Cardiac muscle cell (in vitro differentiated cells and primary cell): ENCODE data around the gene ASIC1. TPM values are rescaled to one million over a fixed set of nuclear protein-coding genes. Genes with fewer than 3 reads are reported as not detected.

Source experiments
- DNase-seq, 2 donors: peaks; one replicate each; pipeline versions ENCODE4 v3.0.0 to v3.0.0-alpha.2; 2010 to 2017; ENCODE audit warnings: low read depth in 1 of 2, low spot score in 1 of 2
- H3K27ac ChIP-seq: fragments of 200-600 bp; sonication (generic); 2 replicates; pipeline ENCODE4 v1.5.1; 2016
- H3K27me3 ChIP-seq: fragments of 200-600 bp; sonication (generic); 2 replicates; pipeline ENCODE4 v1.6.0; 2016; ENCODE audit warnings: control low read depth
- H3K36me3 ChIP-seq: fragments of 200-600 bp; sonication (generic); 2 replicates; pipeline ENCODE4 v1.5.1; 2016; ENCODE audit warnings: control low read depth
- H3K4me1 ChIP-seq: fragments of 200-600 bp; sonication (generic); 2 replicates; pipeline ENCODE4 v1.8.1; 2017; ENCODE audit warnings: low read depth, mild to moderate bottlenecking, mixed run types
- H3K4me3 ChIP-seq: fragments of 200-600 bp; sonication (generic); 2 replicates; pipeline ENCODE4 v1.5.1; 2016; ENCODE audit warnings: mild to moderate bottlenecking
- H3K9me3 ChIP-seq: fragments of 200-600 bp; sonication (generic); 2 replicates; pipeline ENCODE4 v1.5.1; 2017; ENCODE audit warnings: low read depth, mild to moderate bottlenecking, control low read depth
- CTCF ChIP-seq: IDR thresholded peaks from 2 replicates; pipeline ENCODE4 v1.5.1; 2012; ENCODE audit warnings: low read depth, mild to moderate bottlenecking, low read length
- polyA plus RNA-seq: library from polyadenylated mRNA; unstranded; fragments of >200 nt; fragmentation: Nextera tagmentation; extraction: Ambion mirVana; gene quantifications from 2 replicates; pipeline ENCODE4 v1.2.1, GENCODE V29; 2016
- total RNA-seq: library from RNA; depleted of rRNA; stranded (reverse); fragments of >200 nt; gene quantifications from 2 replicates; pipeline ENCODE4 v1.2.3, GENCODE V29; 2016

Gene ASIC1
- total and polyA plus RNA-seq, 2 experiments from 2014 or later: 4.6 to 7.0 TPM

GRCh38 chr12:50018154-50018553 lies 39.2 kb upstream of the ASIC1 start:
- Histone ChIP-seq H3K27me3 (no peaks in the 10 kb centered on the region), H3K27ac (no peak overlapping the region), H3K36me3 (no peaks in the 10 kb centered on the region), H3K9me3 (no peaks in the 10 kb centered on the region), H3K4me1 (peaks cover 27% of the 10 kb centered on the region), H3K4me3 (no peak overlapping the region)
- DNase-seq: peak in 1 of 2 donors; percentile 33
- TF ChIP-seq CTCF: no peak

- no peaks in the 10 kb centered on the region for H3K36me3 ChIP-seq
- no peaks in the 10 kb centered on the region for H3K9me3 ChIP-seq
- H3K27ac ChIP-seq: no peak overlapping the region
- no peak for TF ChIP-seq CTCF
- H3K27me3 ChIP-seq: no peaks in the 10 kb centered on the region
- DNase-seq: peak in 1 of 2 donors; percentile 73
- peaks cover 27% of the 10 kb centered on the region for H3K4me1 ChIP-seq
- H3K4me3 ChIP-seq: no peak overlapping the region
These were observed 38.4 kb upstream of the ASIC1 start for GRCh38 chr12:50018968-50019367.

GRCh38 chr12:50019524-50019923 lies 37.9 kb upstream of the ASIC1 start:
- Histone ChIP-seq H3K27me3 (no peaks in the 10 kb centered on the region), H3K4me3 (no peak overlapping the region), H3K36me3 (no peaks in the 10 kb centered on the region), H3K9me3 (no peaks in the 10 kb centered on the region), H3K27ac (no peak overlapping the region), H3K4me1 (peaks cover 27% of the 10 kb centered on the region)
- DNase-seq: no peak
- no peak for TF ChIP-seq CTCF

- Histone ChIP-seq H3K27me3 (no peaks in the 10 kb centered on the region), H3K9me3 (no peaks in the 10 kb centered on the region), H3K4me3 (no peak overlapping the region), H3K36me3 (no peaks in the 10 kb centered on the region), H3K4me1 (peaks cover 27% of the 10 kb centered on the region), H3K27ac (no peak overlapping the region)
- TF ChIP-seq CTCF: no peak
- no peak for DNase-seq
These were observed 36.4 kb upstream of the ASIC1 start for GRCh38 chr12:50021031-50021430.

GRCh38 chr12:50022903-50023302 lies 34.5 kb upstream of the ASIC1 start:
- DNase-seq: no peak
- H3K4me1 ChIP-seq: peaks cover 18% of the 10 kb centered on the region
- H3K27me3 ChIP-seq: no peaks in the 10 kb centered on the region
- no peaks in the 10 kb centered on the region for H3K9me3 ChIP-seq
- no peaks in the 10 kb centered on the region for H3K36me3 ChIP-seq
- TF ChIP-seq CTCF: no peak
- H3K4me3 ChIP-seq: no peak overlapping the region
- no peak overlapping the region for H3K27ac ChIP-seq

DNA sequence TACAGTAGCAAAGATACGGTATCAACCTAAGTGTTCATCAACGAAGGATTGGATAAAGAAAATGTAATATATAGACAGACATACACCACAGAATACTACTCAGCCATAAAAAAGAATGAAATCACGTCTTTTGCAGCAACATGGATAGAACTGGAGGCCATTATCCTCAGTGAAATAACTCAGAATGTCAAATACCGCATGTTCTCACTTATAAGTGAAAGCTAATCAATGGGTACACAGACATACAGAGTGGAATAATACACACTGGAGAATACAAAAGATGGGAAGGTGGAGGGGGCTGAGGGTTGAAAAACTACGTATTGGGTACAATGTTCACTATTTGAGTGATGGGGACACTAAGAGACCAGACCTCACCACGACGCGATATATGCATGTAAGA lies 33.2 kb upstream of the ASIC1 start:
- no peaks in the 10 kb centered on the region for H3K27me3 ChIP-seq
- no peak for TF ChIP-seq CTCF

More for the DNA sequence above, 33.2 kb upstream of the ASIC1 start:
- H3K4me1 ChIP-seq: peaks cover 5% of the 10 kb centered on the region
- H3K27ac ChIP-seq: no peak overlapping the region
- no peaks in the 10 kb centered on the region for H3K9me3 ChIP-seq
- DNase-seq: no peak
- no peaks in the 10 kb centered on the region for H3K36me3 ChIP-seq
- peak overlapping the region; percentile 77 for H3K4me3 ChIP-seq
